H1 (cell line): Measurements from ENCODE around the gene BCL11A. TPM values are rescaled to one million over a fixed set of nuclear protein-coding genes. Genes with fewer than 3 reads are reported as not detected.

Source experiments
- CHD7 ChIP-seq: fragments of 300-600 bp; sonication (generic); IDR thresholded peaks from 2 replicates; pipeline ENCODE4 v1.7.1; 2012; ENCODE audit warnings: low read length, moderate library complexity, mild to moderate bottlenecking, inconsistent platforms; ENCODE audit not compliant: insufficient replicate concordance
- polyA plus RNA-seq, 7 experiments: library from polyadenylated mRNA; depleted of rRNA in 3 of 7; stranded (reverse) in 5 of 7; unstranded in 2 of 7; fragments of >200 nt in 5 of 7; fragments of 200-250 nt in 2 of 7; gene quantifications; 1 replicate in 5 of 7; 2 replicates in 1 of 7; 4 replicates in 1 of 7; pipeline versions ENCODE4 v1.2.1 to v1.2.3, GENCODE V29; 2011 to 2013; ENCODE audit warnings: missing spikeins in 2 of 7, mixed read lengths in 2 of 7
- total RNA-seq: library from RNA; stranded (reverse); fragmentation: NEBNext Ultra II Directional; extraction: Animal tissue kit (Norgen Biotek cat#: 25700); gene quantifications from 2 replicates; pipeline ENCODE4 v1.2.1, GENCODE V29; 2021

The BCL11A gene
- total and polyA plus RNA-seq, 2 of the 8 experiments (the other 6 are each of a cell fraction or from before 2014, with no cell fraction given) = 11.9 to 59.3 TPM

- no peak for TF ChIP-seq CHD7
These were observed 34.9 kb downstream of the BCL11A start (continued) for GRCh38 chr2:60518567-60518966.
